ENCODE measurements around the gene ENPP3.
A peak's percentile ranks its signal among the peaks of the same experiment; 100 is the strongest.

The ENPP3 gene

GRCh38 chr6:131600716-131601115 lies 36.4 kb upstream of the ENPP3 start:
- no peak overlapping the region for H3K4me3 ChIP-seq (ENCODE audit: low read depth, low read length)

GRCh38 chr6:131602781-131603312 lies 34.3 kb upstream of the ENPP3 start:
- no peak for DNase-seq
- H3K4me3 ChIP-seq (ENCODE audit: low read depth, low read length) = no peak overlapping the region
- H3K4me1 ChIP-seq = no peaks in the 10 kb centered on the region
- H3K9me3 ChIP-seq = no peaks in the 10 kb centered on the region
- no peak for TF ChIP-seq CTCF (IDR thresholded peaks at IDR 0.05; ENCODE audit: low read depth, low read length)
- H3K36me3 ChIP-seq = peaks cover 48% of the 10 kb centered on the region
- H3K27me3 ChIP-seq = no peaks in the 10 kb centered on the region

More at GRCh38 chr6:131600716-131601115, 36.4 kb upstream of the ENPP3 start:
- Histone ChIP-seq H3K4me1 (no peaks in the 10 kb centered on the region), H3K36me3 (peaks cover 45% of the 10 kb centered on the region), H3K9me3 (no peaks in the 10 kb centered on the region), H3K27me3 (no peaks in the 10 kb centered on the region)
- no peak for DNase-seq
- no peak for TF ChIP-seq CTCF (IDR thresholded peaks at IDR 0.05; ENCODE audit: low read depth, low read length)

- no peak for TF ChIP-seq CTCF (IDR thresholded peaks at IDR 0.05; ENCODE audit: low read depth, low read length)
- peaks cover 19% of the 10 kb centered on the region for H3K36me3 ChIP-seq
- no peaks in the 10 kb centered on the region for H3K9me3 ChIP-seq
- H3K4me3 ChIP-seq (ENCODE audit: low read depth, low read length) = no peak overlapping the region
- no peaks in the 10 kb centered on the region for H3K4me1 ChIP-seq
- no peak for DNase-seq
- no peaks in the 10 kb centered on the region for H3K27me3 ChIP-seq
Measured at GRCh38 chr6:131613296-131613925, 23.7 kb upstream of the ENPP3 start.

GRCh38 chr6:131615275-131615674 lies 21.8 kb upstream of the ENPP3 start:
- no peak for DNase-seq
- Histone ChIP-seq H3K9me3 (no peaks in the 10 kb centered on the region), H3K4me1 (no peaks in the 10 kb centered on the region), H3K36me3 (peaks cover 35% of the 10 kb centered on the region), H3K27me3 (no peaks in the 10 kb centered on the region), H3K4me3 (ENCODE audit: low read depth, low read length) (no peak overlapping the region)
- TF ChIP-seq CTCF (IDR thresholded peaks at IDR 0.05; ENCODE audit: low read depth, low read length) = no peak

- Histone ChIP-seq H3K4me1 (no peaks in the 10 kb centered on the region), H3K9me3 (no peaks in the 10 kb centered on the region), H3K4me3 (ENCODE audit: low read depth, low read length) (peak within 1 kb of the TSS; percentile 85), H3K27me3 (no peaks in the 10 kb centered on the region), H3K36me3 (no peaks in the 10 kb centered on the region; the same call in 1 of the 2 replicates)
- peak; percentile 93 for DNase-seq
- peak; percentile 98 for TF ChIP-seq CTCF (IDR thresholded peaks at IDR 0.05; ENCODE audit: low read depth, low read length)
Measured at GRCh38 chr6:131627724-131628682, 9.1 kb upstream of the ENPP3 start, which contains the start of gene MED23. Gene MED23 (minus strand): TSS chr6:131628242. CDS start chr6:131628049, 193 bp downstream.
